WI38 (cell line): ENCODE measurements around the gene GDAP2.
"Not testable (repeated sequence)": the region's sequence is repeated elsewhere in the genome, so short reads cannot be mapped to it uniquely, and the experiment has no call there.

Source experiments
- H3K4me3 ChIP-seq: 2 replicates; pipeline ENCODE4 v1.5.1; 2011; ENCODE audit warnings: low read depth, mild to moderate bottlenecking, control low read depth, low read length
- TF ChIP-seq, protein P1 (sequence below): IDR thresholded peaks from 2 replicates; pipeline ENCODE4 v1.5.1; 2012; ENCODE audit warnings: low read depth, mild to moderate bottlenecking, control low read depth, low read length

Gene GDAP2

DNA sequence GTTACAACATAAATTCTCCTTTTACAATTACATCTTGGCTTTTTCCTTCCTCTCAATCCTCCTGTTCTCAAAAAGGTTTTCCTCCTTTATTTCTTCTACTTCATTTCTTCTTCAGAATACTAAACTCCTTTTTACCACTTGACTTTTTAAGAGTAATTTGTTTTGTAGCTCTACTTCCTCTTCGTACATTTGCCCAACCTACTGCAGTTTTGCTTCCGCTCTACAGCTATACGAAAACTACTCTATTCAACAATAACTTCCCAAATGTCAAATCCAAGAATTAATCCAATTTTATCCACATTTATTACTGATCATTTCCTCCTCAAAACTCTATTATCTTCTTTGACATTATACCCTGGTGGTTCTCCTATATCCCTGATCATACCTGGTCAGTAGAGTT is 3.4 kb downstream of the GDAP2 start:
- TF ChIP-seq, protein P1, sequence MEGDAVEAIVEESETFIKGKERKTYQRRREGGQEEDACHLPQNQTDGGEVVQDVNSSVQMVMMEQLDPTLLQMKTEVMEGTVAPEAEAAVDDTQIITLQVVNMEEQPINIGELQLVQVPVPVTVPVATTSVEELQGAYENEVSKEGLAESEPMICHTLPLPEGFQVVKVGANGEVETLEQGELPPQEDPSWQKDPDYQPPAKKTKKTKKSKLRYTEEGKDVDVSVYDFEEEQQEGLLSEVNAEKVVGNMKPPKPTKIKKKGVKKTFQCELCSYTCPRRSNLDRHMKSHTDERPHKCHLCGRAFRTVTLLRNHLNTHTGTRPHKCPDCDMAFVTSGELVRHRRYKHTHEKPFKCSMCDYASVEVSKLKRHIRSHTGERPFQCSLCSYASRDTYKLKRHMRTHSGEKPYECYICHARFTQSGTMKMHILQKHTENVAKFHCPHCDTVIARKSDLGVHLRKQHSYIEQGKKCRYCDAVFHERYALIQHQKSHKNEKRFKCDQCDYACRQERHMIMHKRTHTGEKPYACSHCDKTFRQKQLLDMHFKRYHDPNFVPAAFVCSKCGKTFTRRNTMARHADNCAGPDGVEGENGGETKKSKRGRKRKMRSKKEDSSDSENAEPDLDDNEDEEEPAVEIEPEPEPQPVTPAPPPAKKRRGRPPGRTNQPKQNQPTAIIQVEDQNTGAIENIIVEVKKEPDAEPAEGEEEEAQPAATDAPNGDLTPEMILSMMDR: no peak
- H3K4me3 ChIP-seq: no peak overlapping the region

DNA sequence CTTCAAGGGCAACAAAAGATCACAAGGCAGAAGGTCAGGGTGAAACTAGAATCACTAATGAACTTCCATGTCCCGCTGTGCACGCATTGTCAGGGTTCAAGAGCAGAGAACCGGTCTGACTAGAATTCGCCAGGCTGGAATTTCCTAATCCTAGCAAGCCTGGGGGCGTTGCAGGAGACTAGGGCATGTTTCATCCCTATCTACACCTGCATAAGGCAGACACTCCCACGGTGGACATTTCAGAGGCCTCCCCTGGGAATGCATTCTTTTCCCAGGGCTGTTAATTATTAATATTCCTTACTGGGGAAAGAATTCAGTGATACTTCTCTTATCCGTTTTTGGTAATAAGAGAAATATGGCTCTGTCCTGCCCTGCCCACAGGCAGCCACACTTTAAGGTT is 6.7 kb downstream of the GDAP2 start:
- H3K4me3 ChIP-seq: not testable (repeated sequence)

DNA sequence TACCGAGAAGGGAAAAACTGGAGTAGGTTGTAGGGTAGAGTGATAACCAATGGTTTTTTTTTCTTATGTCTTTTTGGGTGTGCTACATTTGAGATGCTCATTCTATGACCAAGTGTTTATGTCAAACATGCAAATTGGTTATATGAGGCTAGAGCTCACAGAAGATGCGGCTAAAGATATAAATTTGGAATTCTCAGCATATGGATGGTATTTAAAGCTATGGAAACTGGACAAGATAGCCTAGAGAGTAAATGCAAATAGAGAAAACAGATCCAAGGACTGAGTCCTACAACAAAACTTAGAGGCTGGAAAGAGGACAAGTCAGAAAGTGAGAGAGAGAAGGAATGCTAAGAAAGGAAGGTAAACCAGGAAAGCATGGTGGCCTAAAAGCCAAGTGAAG is 7.4 kb downstream of the GDAP2 start:
- TF ChIP-seq, protein P1: no peak
- H3K4me3 ChIP-seq: no peak overlapping the region

DNA sequence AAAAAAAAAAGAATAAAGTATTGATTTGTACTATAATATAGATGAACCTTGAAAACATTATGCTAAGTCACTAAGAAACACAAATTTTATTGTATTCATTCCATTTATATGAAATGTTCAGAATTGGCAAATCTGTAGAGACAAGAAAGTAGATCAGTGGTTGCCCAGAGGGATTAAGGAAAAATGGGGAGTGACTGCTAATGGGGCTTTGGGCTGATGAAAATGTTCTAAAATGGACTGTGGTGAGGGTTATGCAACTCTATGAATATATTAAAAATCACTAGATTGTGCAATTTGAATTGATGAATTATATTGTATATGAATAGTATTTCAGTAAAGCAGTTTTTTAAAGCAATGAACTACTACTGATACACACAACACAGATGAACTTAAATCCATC is 10.0 kb downstream of the GDAP2 start:
- TF ChIP-seq, protein P1: no peak
- no peak overlapping the region for H3K4me3 ChIP-seq

DNA sequence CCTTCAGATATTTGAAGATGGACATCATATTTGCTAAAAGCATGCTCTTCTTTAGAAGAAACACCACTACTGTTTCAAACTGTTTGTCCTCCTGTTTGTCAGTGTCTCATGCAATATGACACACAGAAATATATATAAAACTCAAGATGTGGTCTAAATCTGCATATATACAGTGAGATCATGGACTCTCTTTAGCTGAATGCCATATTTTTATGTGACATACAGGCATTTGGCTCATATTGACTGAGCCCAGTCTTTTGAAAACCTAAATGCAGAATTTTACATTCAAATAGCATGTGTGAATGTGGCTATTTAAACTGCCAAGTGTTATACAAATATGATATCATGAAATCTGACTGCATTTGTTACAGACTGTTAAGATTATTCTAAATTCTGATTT is 18.4 kb downstream of the GDAP2 start:
- TF ChIP-seq, protein P1: no peak

DNA sequence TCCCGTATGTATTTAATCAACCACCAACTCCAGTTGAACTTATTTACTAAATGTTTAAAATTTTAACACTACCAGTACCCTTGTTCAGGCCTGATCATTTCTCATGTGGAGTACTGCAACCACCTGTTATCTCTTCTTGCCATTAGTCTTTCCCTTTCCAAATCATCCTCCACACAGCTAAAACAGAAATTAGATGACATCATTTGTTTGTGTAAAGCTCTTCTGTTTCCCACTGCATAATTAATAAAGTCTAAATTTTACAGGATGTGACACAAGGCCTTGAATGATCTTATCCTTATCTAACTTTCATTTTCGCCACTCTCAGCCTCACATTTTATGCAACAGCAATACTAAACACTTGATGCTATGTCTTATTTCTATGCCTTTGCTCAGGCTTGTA is 24.4 kb downstream of the GDAP2 start:
- TF ChIP-seq, protein P1: no peak
- no peak overlapping the region for H3K4me3 ChIP-seq

More for the DNA sequence above, 18.4 kb downstream of the GDAP2 start:
- no peak overlapping the region for H3K4me3 ChIP-seq

DNA sequence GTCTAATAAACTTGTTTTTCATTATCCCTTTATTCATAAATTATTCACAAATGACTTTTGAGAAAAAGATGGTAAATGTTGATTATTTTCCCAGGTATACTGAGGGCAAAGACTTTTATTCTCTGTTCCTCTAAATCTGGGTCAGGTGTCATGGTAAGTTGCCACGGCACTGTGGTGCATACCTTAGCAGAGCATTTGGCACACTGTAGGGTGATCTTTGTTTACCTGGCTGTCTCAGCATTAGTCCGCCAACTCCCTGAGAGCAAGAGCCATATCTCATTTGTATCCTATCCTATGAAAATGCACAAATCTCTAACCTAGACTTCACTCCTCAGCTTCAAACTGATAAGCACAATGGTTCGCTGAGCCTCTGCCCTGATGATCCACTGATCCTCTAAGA is 24.9 kb downstream of the GDAP2 start:
- TF ChIP-seq, protein P1: no peak

DNA sequence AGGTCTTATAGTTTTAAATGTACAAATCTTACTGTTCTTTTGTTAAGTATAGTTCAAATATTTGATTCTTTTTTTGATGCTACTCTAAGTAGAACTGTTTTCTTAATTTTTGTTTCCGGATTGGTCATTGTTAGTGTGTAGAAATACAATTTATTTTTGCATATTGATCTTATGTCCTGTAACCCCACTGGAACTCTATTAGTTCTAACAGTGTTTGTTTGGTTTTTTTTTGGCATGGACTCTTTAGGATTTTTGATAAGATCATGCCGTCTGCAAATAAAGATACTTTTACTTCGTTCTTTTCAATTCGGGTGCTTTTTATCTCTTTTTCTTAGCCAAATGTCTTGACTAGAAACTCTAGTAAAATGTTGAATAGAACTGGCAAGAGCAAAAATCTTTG is 26.5 kb downstream of the GDAP2 start:
- no peak overlapping the region for H3K4me3 ChIP-seq
- TF ChIP-seq, protein P1: no peak

More for the DNA sequence above, 24.9 kb downstream of the GDAP2 start:
- H3K4me3 ChIP-seq: no peak overlapping the region
